ENCODE data around the gene RHOB. TPM values are rescaled to one million over a fixed set of nuclear protein-coding genes. Genes with fewer than 3 reads are reported as not detected.

Gene RHOB
- total RNA-seq, 4 donors from 2014 or later: 242 to 1,280 (median 486) TPM

GRCh38 chr2:20418519-20418918, 28.4 kb upstream of the RHOB start:
- Histone ChIP-seq H3K9me3 (no peaks in the 10 kb centered on the region), H3K4me1 (peaks cover 3 to 9% of the 10 kb centered on the region in 2 donors), H3K4me3 (no peak overlapping the region), H3K36me3 (no peaks in the 10 kb centered on the region), H3K27ac (peak overlapping the region; percentile 76 to 78), H3K27me3 (no peaks in the 10 kb centered on the region)
- TF ChIP-seq POLR2A (IDR thresholded peaks at IDR 0.05) (no peak), CTCF (IDR thresholded peaks at IDR 0.05) (no peak)
- no peak for DNase-seq
- intact Hi-C loops (cut with DNase I; ENCODE audit: low total_unique reads): no loop called here

GRCh38 chr2:20419007-20419576, 27.8 kb upstream of the RHOB start:
- no peaks in the 10 kb centered on the region for H3K9me3 ChIP-seq
- no peaks in the 10 kb centered on the region for H3K27me3 ChIP-seq
- peaks cover 3 to 9% of the 10 kb centered on the region in 2 donors for H3K4me1 ChIP-seq
- no peaks in the 10 kb centered on the region for H3K36me3 ChIP-seq
- peak overlapping the region; percentile 76 to 78 for H3K27ac ChIP-seq
- TF ChIP-seq POLR2A (IDR thresholded peaks at IDR 0.05): no peak
- TF ChIP-seq CTCF (IDR thresholded peaks at IDR 0.05): no peak
- intact Hi-C loops (cut with DNase I; ENCODE audit: low total_unique reads): no loop called here
- no peak overlapping the region for H3K4me3 ChIP-seq
- no peak for DNase-seq

- no peak overlapping the region for H3K4me3 ChIP-seq
- H3K4me1 ChIP-seq: peaks cover 3 to 9% of the 10 kb centered on the region in 2 donors
- H3K9me3 ChIP-seq: no peaks in the 10 kb centered on the region
- DNase-seq: no peak
- H3K36me3 ChIP-seq: no peaks in the 10 kb centered on the region
- peak overlapping the region; percentile 76 to 78 for H3K27ac ChIP-seq
- TF ChIP-seq CTCF (IDR thresholded peaks at IDR 0.05): no peak
- no peak for TF ChIP-seq POLR2A (IDR thresholded peaks at IDR 0.05)
- no peaks in the 10 kb centered on the region for H3K27me3 ChIP-seq
- intact Hi-C loops (cut with DNase I; ENCODE audit: low total_unique reads): no loop called here
These were observed 27.1 kb upstream of the RHOB start for GRCh38 chr2:20419752-20420151.

GRCh38 chr2:20421336-20421987, 25.4 kb upstream of the RHOB start:
- DNase-seq: no peak
- no peak overlapping the region for H3K4me3 ChIP-seq
- intact Hi-C loops (cut with DNase I; ENCODE audit: low total_unique reads): no loop called here
- no peaks in the 10 kb centered on the region for H3K27me3 ChIP-seq
- H3K4me1 ChIP-seq: peaks cover 3 to 9% of the 10 kb centered on the region in 2 donors
- no peaks in the 10 kb centered on the region for H3K36me3 ChIP-seq
- H3K9me3 ChIP-seq: no peaks in the 10 kb centered on the region
- TF ChIP-seq CTCF (IDR thresholded peaks at IDR 0.05) (no peak), POLR2A (IDR thresholded peaks at IDR 0.05) (no peak)
- peak overlapping the region; percentile 58 to 66 for H3K27ac ChIP-seq

- no peak for TF ChIP-seq CTCF (IDR thresholded peaks at IDR 0.05)
- no peak for TF ChIP-seq POLR2A (IDR thresholded peaks at IDR 0.05)
- no peaks in the 10 kb centered on the region for H3K27me3 ChIP-seq
- intact Hi-C loops (cut with DNase I; ENCODE audit: low total_unique reads): no loop called here
- DNase-seq: peak; percentile 85
- peak overlapping the region; percentile 58 to 66 for H3K27ac ChIP-seq
- no peaks in the 10 kb centered on the region for H3K9me3 ChIP-seq
- no peaks in the 10 kb centered on the region for H3K36me3 ChIP-seq
- no peak overlapping the region for H3K4me3 ChIP-seq
- H3K4me1 ChIP-seq: peaks cover 3 to 9% of the 10 kb centered on the region in 2 donors
These were observed 24.9 kb upstream of the RHOB start for GRCh38 chr2:20421988-20422370.

Measured in uterus (tissue), 4 donors.